SU-DHL-6 (cell line): ENCODE measurements around the gene PDE4C.

Source experiments
- CTCF ChIP-seq: fragments of 200-600 bp; sonication (generic); IDR thresholded peaks from one replicate; pipeline ENCODE4 v1.5.1; 2017; ENCODE audit warnings: antibody characterized with exemption, mild to moderate bottlenecking, low read length, moderate library complexity; ENCODE audit not compliant: insufficient read depth, poor library complexity, severe bottlenecking
- EZH2phosphoT487 ChIP-seq: fragments of 200-600 bp; sonication (generic), shearing (Covaris generic); conservative IDR thresholded peaks from 2 replicates; pipeline ENCODE4 v1.6.1; 2018; ENCODE audit warnings: mild to moderate bottlenecking, antibody characterized with exemption, low read length, moderate library complexity, mixed read lengths

- TF ChIP-seq CTCF = no peak
- TF ChIP-seq EZH2phosphoT487 = no peak
Observed at GRCh38 chr19:18264971-18265540, 38.8 kb upstream of the PDE4C start.
